ENCODE data around the gene TBC1D5.

The TBC1D5 gene

DNA sequence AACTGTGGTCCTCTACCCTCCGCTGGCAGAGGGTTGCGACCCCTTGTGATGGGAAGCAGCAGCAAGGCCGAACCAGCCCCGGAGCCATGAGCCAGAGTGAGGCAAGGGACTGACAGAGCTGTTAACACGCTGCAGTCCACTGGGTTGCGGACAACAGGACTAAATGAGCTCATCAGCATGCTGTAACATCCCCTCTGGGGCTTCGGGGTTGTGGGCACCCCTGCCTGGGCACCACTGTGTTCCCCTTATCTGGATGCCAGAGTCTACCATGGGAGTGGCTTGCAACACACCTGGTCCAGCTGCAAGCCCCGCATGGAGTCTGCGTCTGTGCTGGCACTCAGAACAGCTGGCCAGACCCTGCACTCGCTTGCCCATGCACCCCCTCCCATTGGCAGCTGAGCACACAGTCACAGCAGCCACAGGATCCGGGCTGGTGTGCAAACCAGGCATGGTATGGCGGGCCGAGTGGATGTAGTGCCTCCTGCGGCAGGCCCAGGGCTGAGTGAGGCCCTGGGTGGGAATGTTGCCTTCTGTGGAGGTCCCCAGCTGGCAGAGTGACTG lies 453.5 kb downstream of the TBC1D5 start:
- H3K27ac ChIP-seq = no peak overlapping the region
- no peak overlapping the region for H3K9ac ChIP-seq
- TF ChIP-seq Cebpa-rat (IDR thresholded peaks at IDR 0.05) = no peak
- H3K27me3 ChIP-seq = no peaks in the 10 kb centered on the region
- no peaks in the 10 kb centered on the region for H4K20me1 ChIP-seq
- no peaks in the 10 kb centered on the region for H3K4me1 ChIP-seq
- H3K4me2 ChIP-seq = no peak overlapping the region
- peaks cover 0 to 7% (median 0%) of the 10 kb centered on the region in 11 experiments; a peak in 5 of 22 replicates for H3K9me3 ChIP-seq (replicated peaks in 1 of 11)
- peaks cover 12 to 56% (median 33%) of the 10 kb centered on the region in 11 experiments; a peak in 21 of 22 replicates for H3K36me3 ChIP-seq
- H3K4me3 ChIP-seq = no peak overlapping the region

- Histone ChIP-seq H3K9ac (no peak overlapping the region), H3K4me1 (no peaks in the 10 kb centered on the region), H3K36me3 (peaks cover 12 to 56% (median 33%) of the 10 kb centered on the region in 11 experiments; a peak in 21 of 22 replicates), H3K4me2 (no peak overlapping the region), H3K27ac (no peak overlapping the region), H4K20me1 (no peaks in the 10 kb centered on the region), H3K9me3 (replicated peaks in 1 of 11) (peaks cover 0 to 7% (median 0%) of the 10 kb centered on the region in 11 experiments; a peak in 5 of 22 replicates), H3K4me3 (no peak overlapping the region), H3K27me3 (no peaks in the 10 kb centered on the region)
- no peak for TF ChIP-seq Cebpa-rat (IDR thresholded peaks at IDR 0.05)
Observed at GRCh38 chr3:17287006-17287689, 455.3 kb downstream of the TBC1D5 start.

GRCh38 chr3:17278006-17278405 lies 464.4 kb downstream of the TBC1D5 start:
- TF ChIP-seq Cebpa-rat (IDR thresholded peaks at IDR 0.05) = no peak
- no peaks in the 10 kb centered on the region for H3K9me3 ChIP-seq (replicated peaks in 1 of 11)
- H3K27ac ChIP-seq = no peak overlapping the region
- H3K4me3 ChIP-seq = no peak overlapping the region
- no peaks in the 10 kb centered on the region for H3K4me1 ChIP-seq
- H3K36me3 ChIP-seq = peaks cover 0 to 16% (median 7%) of the 10 kb centered on the region in 11 experiments; a peak in 12 of 22 replicates
- no peak overlapping the region for H3K4me2 ChIP-seq
- no peaks in the 10 kb centered on the region for H4K20me1 ChIP-seq
- H3K27me3 ChIP-seq = no peaks in the 10 kb centered on the region
- no peak overlapping the region for H3K9ac ChIP-seq

DNA sequence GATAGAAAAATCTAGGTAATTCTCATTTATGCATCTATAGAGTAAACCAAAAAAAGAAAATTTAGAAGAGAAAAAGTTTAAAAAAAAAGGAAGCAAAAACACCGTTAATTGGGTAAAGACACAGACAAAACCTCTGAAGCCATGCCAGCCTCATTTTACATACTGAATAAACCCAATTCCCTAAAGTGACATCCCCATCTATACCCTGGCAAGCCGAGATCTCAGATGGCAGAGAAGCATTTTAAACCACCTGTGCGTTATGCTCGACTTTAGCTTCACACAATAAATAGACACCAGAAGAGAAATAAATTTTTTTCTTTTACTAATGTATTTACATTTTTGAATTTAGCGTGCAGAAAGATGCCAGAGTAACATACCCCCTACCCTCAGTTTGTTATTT lies 475.6 kb downstream of the TBC1D5 start:
- Histone ChIP-seq H3K27ac (no peak overlapping the region), H3K4me3 (no peak overlapping the region), H3K4me1 (no peaks in the 10 kb centered on the region), H3K36me3 (peaks cover 0 to 10% (median 0%) of the 10 kb centered on the region in 11 experiments; a peak in 1 of 22 replicates), H3K9ac (no peak overlapping the region), H3K27me3 (no peaks in the 10 kb centered on the region), H3K4me2 (no peak overlapping the region), H4K20me1 (no peaks in the 10 kb centered on the region), H3K9me3 (replicated peaks in 1 of 11) (no peaks in the 10 kb centered on the region)
- no peak for TF ChIP-seq Cebpa-rat (IDR thresholded peaks at IDR 0.05)

- Histone ChIP-seq H3K4me1 (no peaks in the 10 kb centered on the region), H4K20me1 (no peaks in the 10 kb centered on the region), H3K27me3 (no peaks in the 10 kb centered on the region), H3K9me3 (replicated peaks in 1 of 11) (no peaks in the 10 kb centered on the region), H3K36me3 (peaks cover 0 to under 1% (median 0%) of the 10 kb centered on the region in 11 experiments; a peak in 1 of 22 replicates), H3K4me2 (no peak overlapping the region), H3K27ac (no peak overlapping the region), H3K4me3 (no peak overlapping the region), H3K9ac (no peak overlapping the region)
- no peak for TF ChIP-seq Cebpa-rat (IDR thresholded peaks at IDR 0.05)
Observed at GRCh38 chr3:17261627-17262369, 480.6 kb downstream of the TBC1D5 start.

DNA sequence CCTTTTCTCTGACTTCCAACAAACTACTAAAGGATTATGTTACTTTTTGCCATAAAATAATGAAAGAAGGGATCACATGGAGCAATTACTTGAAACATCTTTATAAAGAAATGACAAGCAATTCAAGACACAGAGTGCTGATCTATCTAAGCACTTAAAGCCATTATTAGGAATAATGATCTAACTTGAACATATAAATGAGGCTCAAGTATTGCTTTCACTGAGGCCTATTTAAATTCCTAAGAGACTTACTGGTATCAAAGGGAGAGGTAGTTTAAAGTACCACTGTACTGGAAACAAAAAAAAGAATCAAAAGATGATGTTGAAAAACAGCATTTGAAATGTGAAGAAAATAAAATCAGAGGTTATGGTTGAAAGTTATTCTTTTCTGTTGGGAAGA lies 482.2 kb downstream of the TBC1D5 start:
- Histone ChIP-seq H3K4me1 (no peaks in the 10 kb centered on the region), H3K9ac (no peak overlapping the region), H3K4me3 (no peak overlapping the region), H3K9me3 (replicated peaks in 1 of 11) (no peaks in the 10 kb centered on the region), H3K27ac (no peak overlapping the region), H4K20me1 (no peaks in the 10 kb centered on the region), H3K36me3 (peaks cover 0 to 4% (median 0%) of the 10 kb centered on the region in 11 experiments; a peak in 1 of 22 replicates), H3K4me2 (no peak overlapping the region), H3K27me3 (no peaks in the 10 kb centered on the region)
- no peak for TF ChIP-seq Cebpa-rat (IDR thresholded peaks at IDR 0.05)

GRCh38 chr3:17259685-17260084 lies 482.7 kb downstream of the TBC1D5 start:
- H3K4me3 ChIP-seq = no peak overlapping the region
- H3K4me2 ChIP-seq = no peak overlapping the region
- H3K9ac ChIP-seq = no peak overlapping the region
- H3K27ac ChIP-seq = no peak overlapping the region
- no peaks in the 10 kb centered on the region for H3K9me3 ChIP-seq (replicated peaks in 1 of 11)
- TF ChIP-seq Cebpa-rat (IDR thresholded peaks at IDR 0.05) = no peak
- H3K27me3 ChIP-seq = no peaks in the 10 kb centered on the region
- no peaks in the 10 kb centered on the region for H3K4me1 ChIP-seq
- H4K20me1 ChIP-seq = no peaks in the 10 kb centered on the region
- H3K36me3 ChIP-seq = peaks cover 0 to 6% (median 0%) of the 10 kb centered on the region in 11 experiments; a peak in 1 of 22 replicates

DNA sequence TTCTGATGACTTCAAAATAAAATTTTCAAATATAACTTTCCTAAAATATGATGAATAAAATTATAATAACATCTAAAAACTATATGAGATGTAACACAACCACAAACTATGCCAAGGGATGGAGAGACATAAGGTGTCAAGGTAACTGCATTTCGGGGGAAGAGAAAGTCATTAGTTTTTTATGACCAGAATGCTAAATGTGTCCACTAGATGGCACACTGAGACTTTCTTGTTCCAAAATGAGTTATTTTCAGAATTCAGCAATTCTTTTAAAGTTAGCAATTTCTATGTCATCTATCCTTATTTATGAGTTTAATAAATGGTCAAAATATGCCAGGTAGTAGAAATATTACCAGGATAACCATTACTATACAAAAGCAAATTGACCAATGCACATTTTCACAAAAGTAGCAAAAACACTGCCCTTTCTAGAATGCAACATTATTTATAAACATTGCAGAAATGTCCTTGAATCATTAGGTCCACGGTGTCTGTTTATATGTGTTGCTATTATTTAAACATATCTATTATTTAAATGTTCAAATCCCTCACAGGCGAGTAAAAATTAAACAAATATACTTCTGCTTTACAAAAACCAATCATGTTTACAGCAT lies 483.5 kb downstream of the TBC1D5 start:
- H3K9ac ChIP-seq = no peak overlapping the region
- H3K4me3 ChIP-seq = no peak overlapping the region
- no peaks in the 10 kb centered on the region for H3K27me3 ChIP-seq
- H4K20me1 ChIP-seq = no peaks in the 10 kb centered on the region
- no peaks in the 10 kb centered on the region for H3K9me3 ChIP-seq (replicated peaks in 1 of 11)
- H3K36me3 ChIP-seq = peaks cover 0 to 6% (median 0%) of the 10 kb centered on the region in 11 experiments; a peak in 1 of 22 replicates
- H3K4me2 ChIP-seq = no peak overlapping the region
- TF ChIP-seq Cebpa-rat (IDR thresholded peaks at IDR 0.05) = no peak
- H3K4me1 ChIP-seq = no peaks in the 10 kb centered on the region
- no peak overlapping the region for H3K27ac ChIP-seq

- Histone ChIP-seq H3K4me2 (no peak overlapping the region), H3K27me3 (no peaks in the 10 kb centered on the region), H3K9ac (no peak overlapping the region), H3K9me3 (replicated peaks in 1 of 11) (no peaks in the 10 kb centered on the region), H4K20me1 (no peaks in the 10 kb centered on the region), H3K36me3 (0 out of 22 replicates have a peak, but pooled peaks cover 0 to 6% (median 0%) of the 10 kb centered on the region in 11 experiments), H3K27ac (no peak overlapping the region), H3K4me3 (no peak overlapping the region), H3K4me1 (no peaks in the 10 kb centered on the region)
- no peak for TF ChIP-seq Cebpa-rat (IDR thresholded peaks at IDR 0.05)
Observed at GRCh38 chr3:17257269-17257668, 485.2 kb downstream of the TBC1D5 start.

All from BLaER1 treated with 17β-estradiol and CSF1 and Interleukin-3, amounts not matched to agents 10 nM and 100 nM (cell line).